Measurements from ENCODE around the gene CYP39A1.

The CYP39A1 gene

DNA sequence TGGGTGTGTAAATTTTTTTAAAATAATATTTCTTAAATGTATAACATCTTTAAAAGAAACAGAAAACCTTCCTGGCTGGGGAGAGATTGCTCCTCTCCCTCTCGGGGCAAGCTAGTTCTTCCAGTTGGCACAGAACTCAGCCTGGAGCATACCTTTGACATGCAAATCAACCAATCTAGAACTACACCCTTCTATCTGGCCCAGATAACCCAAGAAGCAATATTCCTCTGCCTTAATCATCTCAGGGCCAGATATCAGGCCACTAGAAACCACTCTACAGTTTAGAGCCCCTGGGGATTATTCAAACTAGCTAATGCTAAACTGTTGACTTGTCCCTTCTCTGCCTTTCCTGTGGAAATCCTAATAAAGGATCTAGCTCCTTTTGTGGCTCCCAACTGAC, 33.9 kb downstream of the CYP39A1 start:
- Histone ChIP-seq H3F3A (ENCODE audit: insufficient read depth, low read length) (no peaks in the 10 kb centered on the region), H3K9ac (ENCODE audit: low read length) (no peak overlapping the region), H3K79me2 (ENCODE audit: insufficient read depth, low read length) (no peaks in the 10 kb centered on the region), H3K4me1 (ENCODE audit: insufficient read depth, low read length, severe bottlenecking) (no peaks in the 10 kb centered on the region), H3K36me3 (ENCODE audit: insufficient read depth, low read length) (peaks cover 15% of the 10 kb centered on the region), H4K20me1 (ENCODE audit: insufficient read depth, low read length) (no peaks in the 10 kb centered on the region), H3K9me2 (ENCODE audit: low read depth, low read length) (no peaks in the 10 kb centered on the region), H3K9me3 (ENCODE audit: low read length) (no peaks in the 10 kb centered on the region), H3K27me3 (ENCODE audit: insufficient read depth, low read length) (no peaks in the 10 kb centered on the region), H3K4me2 (ENCODE audit: low read length) (no peak overlapping the region), H3K4me3 (ENCODE audit: low read depth, low read length, poor library complexity, severe bottlenecking) (no peak overlapping the region), H3K27ac (ENCODE audit: low read depth, low read length, poor library complexity, severe bottlenecking) (no peak overlapping the region), H2AFZ (ENCODE audit: low read length) (no peak overlapping the region)
- TF ChIP-seq EZH2 (IDR thresholded peaks at IDR 0.05; ENCODE audit: borderline replicate concordance, low read length) (no peak), CTCF (IDR thresholded peaks at IDR 0.05; ENCODE audit: low read length) (no peak)

- no peaks in the 10 kb centered on the region for H3K9me3 ChIP-seq (ENCODE audit: low read length)
- H3K27me3 ChIP-seq (ENCODE audit: insufficient read depth, low read length): no peaks in the 10 kb centered on the region
- no peaks in the 10 kb centered on the region for H3F3A ChIP-seq (ENCODE audit: insufficient read depth, low read length)
- H3K4me1 ChIP-seq (ENCODE audit: insufficient read depth, low read length, severe bottlenecking): no peaks in the 10 kb centered on the region
- TF ChIP-seq EZH2 (IDR thresholded peaks at IDR 0.05; ENCODE audit: borderline replicate concordance, low read length) (no peak), CTCF (IDR thresholded peaks at IDR 0.05; ENCODE audit: low read length) (no peak)
- no peak overlapping the region for H3K9ac ChIP-seq (ENCODE audit: low read length)
- 0 out of 2 replicates have a peak, but pooled peaks cover 4% of the 10 kb centered on the region for H3K36me3 ChIP-seq (ENCODE audit: insufficient read depth, low read length)
- H3K79me2 ChIP-seq (ENCODE audit: insufficient read depth, low read length): no peaks in the 10 kb centered on the region
- H3K27ac ChIP-seq (ENCODE audit: low read depth, low read length, poor library complexity, severe bottlenecking): no peak overlapping the region
- no peak overlapping the region for H2AFZ ChIP-seq (ENCODE audit: low read length)
- H4K20me1 ChIP-seq (ENCODE audit: insufficient read depth, low read length): no peaks in the 10 kb centered on the region
- no peaks in the 10 kb centered on the region for H3K9me2 ChIP-seq (ENCODE audit: low read depth, low read length)
- no peak overlapping the region for H3K4me2 ChIP-seq (ENCODE audit: low read length)
- no peak overlapping the region for H3K4me3 ChIP-seq (ENCODE audit: low read depth, low read length, poor library complexity, severe bottlenecking)
These were observed 40.0 kb downstream of the CYP39A1 start for GRCh38 chr6:46612645-46613044.

DNA sequence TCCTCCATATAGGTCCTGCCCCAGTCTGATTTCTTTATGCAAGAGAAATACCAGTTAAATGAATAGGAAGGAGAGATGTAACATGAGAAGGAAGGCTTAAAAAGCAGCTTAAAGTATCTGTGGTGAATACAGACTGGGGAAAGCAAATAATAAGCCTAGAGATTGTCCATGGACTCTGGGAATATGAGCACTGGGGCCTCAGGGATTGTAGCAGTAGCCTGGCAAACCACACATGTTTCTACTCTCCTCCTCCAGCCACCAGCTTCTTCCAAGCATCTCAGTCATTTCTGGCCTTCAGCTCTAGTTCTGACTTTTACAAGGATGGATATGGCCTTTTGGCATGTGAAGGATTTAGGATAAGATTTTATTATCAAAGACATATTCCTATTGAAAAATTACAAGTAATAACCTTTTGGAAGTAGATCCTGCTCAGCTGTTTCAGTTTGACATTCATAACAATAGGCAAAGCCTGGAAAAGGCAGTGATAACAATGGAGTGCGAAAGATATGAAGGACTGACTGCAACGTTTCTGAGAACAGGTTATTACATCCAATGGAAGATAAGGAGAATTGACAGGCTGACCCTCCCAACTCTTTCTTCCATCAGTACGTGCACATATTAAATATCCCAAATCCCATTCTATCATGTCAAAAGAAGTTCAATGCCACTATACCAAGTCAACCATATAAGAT, 41.6 kb downstream of the CYP39A1 start:
- no peaks in the 10 kb centered on the region for H3F3A ChIP-seq (ENCODE audit: insufficient read depth, low read length)
- no peak overlapping the region for H3K4me2 ChIP-seq (ENCODE audit: low read length)
- H3K27me3 ChIP-seq (ENCODE audit: insufficient read depth, low read length): no peaks in the 10 kb centered on the region
- H2AFZ ChIP-seq (ENCODE audit: low read length): no peak overlapping the region
- H3K36me3 ChIP-seq (ENCODE audit: insufficient read depth, low read length): no peaks in the 10 kb centered on the region
- no peaks in the 10 kb centered on the region for H3K9me3 ChIP-seq (ENCODE audit: low read length)
- no peak overlapping the region for H3K9ac ChIP-seq (ENCODE audit: low read length)
- no peaks in the 10 kb centered on the region for H3K79me2 ChIP-seq (ENCODE audit: insufficient read depth, low read length)
- no peak for TF ChIP-seq EZH2 (IDR thresholded peaks at IDR 0.05; ENCODE audit: borderline replicate concordance, low read length)
- no peak for TF ChIP-seq CTCF (IDR thresholded peaks at IDR 0.05; ENCODE audit: low read length)
- H3K4me1 ChIP-seq (ENCODE audit: insufficient read depth, low read length, severe bottlenecking): no peaks in the 10 kb centered on the region
- H4K20me1 ChIP-seq (ENCODE audit: insufficient read depth, low read length): no peaks in the 10 kb centered on the region
- H3K9me2 ChIP-seq (ENCODE audit: low read depth, low read length): no peaks in the 10 kb centered on the region
- no peak overlapping the region for H3K4me3 ChIP-seq (ENCODE audit: low read depth, low read length, poor library complexity, severe bottlenecking)
- no peak overlapping the region for H3K27ac ChIP-seq (ENCODE audit: low read depth, low read length, poor library complexity, severe bottlenecking)

All from OCI-LY1 (cell line).